A204.1 (cell line): Measurements from ENCODE around the gene MYL12A.

ENCODE experiments used
- FAIRE-seq: peaks from 2 replicates; lab custom pipeline; 2012; peaks lifted over from hg19 to GRCh38; lab: Jason Lieb, UNC

MYL12A gene

DNA sequence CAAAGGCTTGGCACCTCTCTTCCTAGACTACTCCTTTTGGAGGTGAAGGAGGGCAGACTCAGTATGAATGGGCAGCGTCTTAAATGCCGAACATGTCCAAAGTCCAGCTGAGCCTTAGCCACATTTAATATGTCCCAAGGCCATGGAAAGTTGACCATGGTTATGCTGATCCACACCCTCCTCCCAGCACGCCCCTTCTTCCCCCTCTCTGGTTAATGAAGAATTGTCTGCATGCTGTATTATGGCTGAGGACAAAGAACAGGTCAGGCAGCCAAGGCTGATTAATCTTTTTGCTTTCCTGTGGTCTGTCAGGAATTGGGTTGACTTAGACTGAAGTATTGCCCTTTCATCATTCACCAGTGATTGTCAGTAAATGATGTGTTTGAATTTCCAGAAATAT is 22.0 kb upstream of the MYL12A start:
- no peak for FAIRE-seq

DNA sequence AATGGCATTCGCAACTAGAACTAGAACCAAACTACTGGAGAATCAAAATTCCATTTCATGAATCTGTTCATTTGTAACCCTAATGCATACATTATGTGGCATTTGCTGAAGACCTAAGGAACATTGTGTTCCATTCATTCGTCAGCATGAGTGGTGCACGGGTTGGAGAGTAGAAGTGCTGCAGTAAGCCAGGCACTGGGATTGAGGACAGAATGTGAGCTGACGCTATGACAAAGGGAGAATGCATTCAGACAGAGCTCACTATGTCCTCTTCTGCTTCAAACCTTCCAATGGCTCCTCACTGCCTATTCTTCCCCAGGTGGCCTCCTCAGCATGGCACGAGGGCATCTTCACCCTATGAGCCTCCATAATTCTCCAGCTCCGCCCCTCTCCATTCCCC is 21.6 kb upstream of the MYL12A start:
- no peak for FAIRE-seq

DNA sequence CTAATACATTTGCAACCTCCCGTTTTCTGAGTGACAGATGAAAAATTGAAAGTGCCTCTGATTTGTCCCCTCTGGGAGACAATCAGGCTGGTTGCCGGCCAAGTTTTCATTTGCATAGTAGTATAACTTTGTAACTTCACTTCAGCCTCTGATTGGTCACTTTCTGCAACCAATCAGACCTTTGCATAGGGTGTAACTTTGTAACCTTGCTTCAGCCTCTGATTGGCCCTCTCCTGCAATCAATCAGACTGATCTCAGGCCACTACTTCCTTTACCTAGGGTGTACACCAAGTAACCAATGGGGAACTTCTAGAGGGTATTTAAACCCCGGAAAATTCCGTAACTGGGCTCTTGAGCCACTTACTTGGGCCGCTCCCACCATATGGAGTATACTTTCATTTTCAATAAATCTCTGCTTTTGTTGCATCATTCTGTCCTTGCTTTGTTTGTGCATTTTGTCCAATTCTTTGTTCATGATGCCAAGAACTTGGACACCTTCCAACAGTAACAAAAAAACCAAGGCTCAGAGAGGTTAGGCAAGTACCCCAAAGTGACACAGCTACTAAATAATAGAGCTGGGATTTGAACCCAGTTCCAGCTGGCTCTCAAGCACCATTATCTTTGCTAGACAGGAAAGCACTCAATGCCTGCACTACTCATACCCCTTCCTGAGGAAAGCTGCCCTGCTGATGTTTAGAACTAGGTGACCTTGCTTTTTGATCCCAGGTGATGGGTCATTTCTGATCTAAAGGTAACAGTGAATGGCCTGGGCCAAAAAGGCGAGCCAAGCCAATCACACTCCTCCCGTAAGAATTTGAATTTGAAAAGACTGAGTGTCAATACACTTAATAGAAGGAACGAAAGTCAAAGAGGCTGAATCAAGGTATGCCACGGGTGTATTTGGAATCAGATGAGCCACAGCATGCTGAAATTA is 16.9 kb upstream of the MYL12A start:
- FAIRE-seq: no peak

DNA sequence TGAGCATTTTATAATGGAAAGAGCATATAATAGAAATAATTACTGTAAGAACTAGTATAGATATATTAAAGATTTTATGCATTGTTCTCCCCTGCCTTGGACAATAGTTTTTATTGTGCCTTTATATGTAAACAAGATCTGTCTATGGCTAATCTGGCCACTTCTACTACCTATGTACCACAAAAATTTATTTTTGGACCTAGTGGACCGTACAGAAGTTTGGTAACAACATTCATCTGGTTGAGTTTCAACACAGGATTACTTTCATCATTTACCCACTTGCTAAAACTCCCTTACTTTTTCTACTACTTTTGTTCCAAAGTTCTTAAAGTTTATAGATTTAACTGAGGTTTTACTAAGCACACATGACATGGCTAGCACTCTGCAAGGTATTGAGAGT is 14.6 kb upstream of the MYL12A start:
- FAIRE-seq: no peak

DNA sequence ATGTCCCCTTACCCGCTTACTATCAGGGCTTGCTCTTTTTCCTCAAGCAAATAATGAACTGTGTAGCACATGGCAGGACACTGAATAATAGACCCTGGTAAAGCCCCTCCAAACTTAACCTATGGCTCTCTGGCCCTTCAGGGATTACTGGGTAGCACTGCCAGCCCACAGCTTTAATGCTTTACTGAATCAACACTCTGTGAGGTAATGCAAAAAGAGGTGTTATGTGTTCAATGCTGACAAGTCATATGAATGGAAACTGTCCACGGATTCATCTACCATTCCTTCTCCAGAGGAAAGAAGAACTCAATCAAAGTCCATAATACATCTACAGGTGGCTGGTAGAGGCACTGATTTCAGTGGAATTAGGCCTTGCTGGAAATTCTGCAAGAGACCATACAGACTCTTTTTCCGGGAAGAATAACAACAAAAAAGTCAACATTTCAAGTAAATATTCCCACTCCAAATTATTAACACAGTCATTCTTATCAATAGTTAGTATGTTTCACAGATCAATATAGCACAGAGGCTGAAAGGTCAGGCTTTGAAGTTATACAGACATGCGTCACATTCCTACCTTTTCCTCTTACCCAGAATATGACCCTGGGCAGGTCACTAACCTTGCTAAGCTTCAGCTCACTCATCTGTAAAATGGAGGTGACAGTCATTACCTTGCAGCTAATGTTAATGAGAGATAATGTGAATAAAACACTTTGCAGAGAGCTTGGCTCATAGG is 14.0 kb upstream of the MYL12A start:
- FAIRE-seq: no peak

DNA sequence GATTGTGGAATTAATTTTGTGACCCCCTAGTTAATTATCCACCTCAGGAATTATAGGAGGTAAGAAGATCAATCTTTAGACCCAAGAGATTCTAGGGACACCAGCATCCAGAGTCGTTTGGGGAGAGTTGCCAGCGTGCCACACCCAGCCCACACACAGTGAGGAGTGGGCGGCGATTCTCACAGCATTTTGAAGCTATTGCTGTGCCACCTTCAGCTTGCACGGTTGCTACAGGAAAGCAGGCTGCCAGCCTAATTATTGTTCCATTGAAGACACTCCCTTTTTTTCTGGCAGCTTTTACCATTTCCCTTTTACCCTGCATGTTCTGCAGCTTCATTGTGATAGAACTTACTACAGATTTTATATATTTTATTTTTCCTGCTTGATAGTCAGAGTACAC is 13.1 kb upstream of the MYL12A start:
- no peak for FAIRE-seq

DNA sequence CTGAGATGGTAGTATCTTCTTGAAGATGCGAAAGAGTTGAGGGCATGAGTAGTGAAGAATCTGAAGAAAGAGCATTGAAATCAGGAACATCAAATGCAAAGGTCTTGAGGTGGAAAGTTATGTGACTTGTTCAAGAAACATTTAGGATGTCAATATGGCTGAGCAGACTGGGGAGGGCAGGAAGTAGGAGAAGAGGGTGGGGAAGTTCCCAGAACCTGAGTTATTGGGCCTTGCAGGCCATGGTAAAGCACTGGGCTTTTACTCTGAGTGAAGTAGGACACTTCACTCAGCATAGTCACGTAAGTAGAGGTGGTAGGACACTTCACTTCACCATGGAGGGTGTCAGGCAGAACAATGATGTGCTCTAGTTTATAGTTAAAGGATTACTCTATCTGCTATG is 11.8 kb upstream of the MYL12A start:
- no peak for FAIRE-seq

DNA sequence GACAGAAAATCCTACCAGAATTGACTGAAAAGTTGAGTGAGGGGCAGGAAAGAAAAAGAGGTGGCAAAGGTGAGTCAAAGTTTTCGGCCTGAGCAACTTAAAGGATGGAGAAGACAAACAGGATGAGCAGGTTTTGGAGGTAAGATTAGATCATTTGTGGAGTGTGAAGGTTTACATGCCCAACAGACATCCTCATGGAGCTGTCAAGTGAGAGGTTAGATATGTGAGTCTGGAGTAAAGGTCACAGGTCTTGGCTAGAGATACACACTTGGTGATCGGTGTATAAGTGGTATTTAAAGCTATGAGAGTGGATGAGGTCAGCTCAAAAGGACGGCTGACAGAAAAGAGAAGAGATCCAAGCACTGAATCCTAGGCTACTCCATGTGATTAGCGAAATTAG is 11.1 kb upstream of the MYL12A start:
- no peak for FAIRE-seq

DNA sequence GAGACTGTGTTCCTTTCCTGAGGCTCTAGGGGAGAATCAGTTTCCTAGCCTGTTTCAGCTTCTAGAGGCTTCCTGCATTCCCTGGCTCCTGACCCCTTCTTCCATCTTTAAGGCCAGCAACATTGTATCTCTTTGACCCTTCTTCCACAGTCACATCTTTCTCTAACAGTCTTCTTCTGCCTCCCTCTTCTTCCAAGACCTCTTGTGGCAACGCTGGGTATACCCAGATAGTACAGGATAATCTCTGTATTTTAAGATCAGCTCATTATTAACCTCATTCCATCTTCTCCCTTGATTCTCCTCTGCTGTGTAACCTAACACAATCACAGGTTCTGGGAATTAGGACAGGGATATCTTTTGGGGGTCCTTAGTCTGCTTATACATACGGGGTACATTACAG is 8.9 kb upstream of the MYL12A start:
- FAIRE-seq: no peak

DNA sequence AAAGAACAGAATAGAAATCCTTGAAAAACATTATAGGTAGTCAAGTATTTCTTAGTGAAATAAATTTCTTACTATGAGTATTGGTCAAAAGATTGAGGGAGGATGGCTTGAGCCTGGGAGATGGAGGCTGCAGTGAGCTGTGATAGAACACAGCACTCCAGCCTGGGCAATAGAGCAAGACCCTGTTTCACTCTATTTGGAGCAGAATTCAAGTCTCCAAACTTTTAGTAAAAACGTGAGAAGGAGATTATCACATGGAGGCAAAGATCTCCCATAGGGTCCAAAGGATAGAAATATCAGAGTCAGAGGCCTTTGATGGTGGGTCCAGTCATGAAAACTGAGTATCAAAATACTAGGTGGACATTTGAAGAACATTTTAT is 2.4 kb upstream of the MYL12A start:
- no peak for FAIRE-seq

DNA sequence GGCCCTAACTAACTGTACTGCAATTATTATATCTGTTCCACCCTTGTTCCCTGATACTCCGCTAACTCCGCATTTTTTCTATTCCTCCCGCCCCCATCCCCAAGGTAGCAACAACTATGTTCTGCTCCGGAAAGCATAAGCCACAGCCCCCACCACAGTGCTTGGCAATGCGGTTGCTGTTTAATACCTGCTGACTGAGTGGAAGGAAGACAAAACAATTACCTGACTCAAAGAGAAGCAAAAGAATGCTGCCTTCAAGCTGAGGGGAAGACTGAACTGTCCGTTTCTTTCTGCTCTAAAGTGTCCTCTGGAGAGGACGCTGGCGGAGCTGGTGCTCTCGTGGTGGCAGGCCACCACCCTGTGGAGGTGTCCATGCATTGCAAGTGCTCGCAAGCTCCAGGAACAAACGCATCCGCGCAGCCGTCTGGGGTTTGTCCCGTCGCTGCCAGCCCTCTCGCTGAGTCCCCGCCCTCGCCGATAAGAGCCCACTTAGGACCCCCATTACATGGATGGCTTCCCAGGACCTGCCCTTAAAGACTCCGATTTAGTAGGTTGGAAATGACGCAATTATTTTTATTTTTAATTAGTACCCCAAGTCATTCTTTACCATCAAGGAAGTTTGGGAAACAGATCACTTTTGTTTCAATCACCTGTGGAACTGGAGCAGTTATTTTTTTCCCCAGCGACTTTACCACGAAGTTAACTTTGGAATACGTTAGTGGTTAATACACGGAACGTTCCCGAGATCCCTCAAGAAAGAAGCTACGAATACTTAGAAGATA is 1.6 kb upstream of the MYL12A start:
- FAIRE-seq: no peak

DNA sequence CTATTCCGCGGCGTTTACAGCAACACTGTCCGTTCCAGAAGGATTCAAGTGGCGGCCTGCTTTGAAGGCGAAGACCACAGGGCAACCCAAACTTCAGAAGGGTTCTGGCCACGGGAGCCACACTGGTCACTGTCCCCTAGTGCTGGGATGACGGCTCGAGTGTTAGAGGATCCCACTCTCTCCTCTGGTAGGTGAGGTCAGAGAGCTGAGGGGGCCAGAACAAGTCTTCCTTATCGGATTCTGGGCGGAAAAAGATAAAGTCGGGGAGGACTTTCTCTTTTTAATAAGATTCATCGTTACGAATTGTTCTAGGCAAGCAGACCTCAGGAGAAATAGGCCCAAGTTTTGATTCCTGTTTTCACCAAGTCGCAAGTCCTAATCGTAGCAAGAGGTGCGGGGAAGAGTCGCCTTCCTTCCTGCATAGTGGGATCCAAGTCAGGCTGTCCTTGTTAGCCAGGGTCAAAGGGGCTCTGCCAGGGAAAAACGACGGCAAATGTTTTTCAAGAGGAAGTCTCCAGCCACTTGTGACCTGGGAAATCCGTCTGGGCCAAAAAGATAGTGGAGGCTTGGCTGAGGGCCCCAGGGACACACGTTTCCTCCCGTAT is 864 bp upstream of the MYL12A start:
- FAIRE-seq: no peak

DNA sequence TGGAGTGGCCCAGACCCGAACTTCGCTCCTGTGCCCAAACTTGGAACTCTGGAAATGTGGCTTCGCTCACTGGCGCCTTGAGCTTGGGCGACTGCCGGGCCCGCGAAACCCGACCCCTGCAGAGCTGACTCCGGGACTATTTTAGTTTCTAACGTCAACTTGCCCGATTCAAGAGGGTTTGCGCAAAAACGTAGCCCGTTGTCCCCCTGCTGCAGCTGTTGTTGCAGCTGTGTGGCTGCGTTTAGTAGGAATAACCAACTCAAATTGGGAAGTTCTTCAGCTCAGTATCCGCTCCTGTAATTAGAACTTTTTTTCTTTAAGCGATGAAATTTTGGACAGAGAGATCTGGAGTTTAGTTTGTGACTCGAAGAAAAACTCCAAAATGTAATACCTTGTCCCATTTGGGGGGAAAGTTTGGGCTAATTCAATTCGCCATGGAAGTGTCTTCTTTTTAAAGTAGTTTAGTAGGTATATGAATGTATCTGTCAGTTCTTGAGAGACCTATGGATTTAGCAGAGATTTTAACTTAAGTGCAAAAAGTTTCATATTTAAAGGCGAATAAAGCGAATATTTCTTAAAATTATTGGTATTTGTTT is 559 bp downstream of the MYL12A start:
- no peak for FAIRE-seq

DNA sequence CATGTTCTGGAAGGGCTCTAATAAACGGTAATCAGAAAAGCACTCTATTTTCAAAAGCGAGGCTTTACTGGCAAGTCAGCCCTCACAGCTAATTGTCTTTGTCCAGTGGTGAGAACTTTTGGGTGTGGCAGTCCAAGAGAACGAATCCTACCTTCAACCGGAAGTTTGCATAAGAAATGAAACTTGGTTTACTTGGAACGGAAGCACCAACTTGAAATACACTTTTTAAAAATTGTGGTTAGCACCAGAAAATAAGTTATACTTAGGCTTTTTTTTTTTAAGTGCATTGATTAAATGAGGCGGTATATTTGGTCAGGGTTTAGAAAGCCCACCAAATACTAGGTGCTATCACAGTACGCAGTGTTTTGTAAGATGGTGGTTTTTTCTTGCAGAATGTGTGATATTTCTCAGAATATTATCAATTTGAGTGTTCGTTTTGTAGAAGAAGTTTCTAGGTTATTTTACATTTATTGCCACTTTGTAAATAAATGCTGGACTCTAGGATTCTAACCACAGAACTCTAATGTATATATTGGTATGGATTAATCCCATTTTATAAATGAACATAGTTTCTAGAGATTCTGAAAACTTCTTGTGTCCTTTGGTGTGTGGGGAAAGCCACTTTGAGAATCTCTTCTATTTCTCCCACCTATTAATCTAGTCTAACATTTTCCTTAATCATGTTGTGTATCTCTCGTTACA is 1.2 kb downstream of the MYL12A start:
- no peak for FAIRE-seq

DNA sequence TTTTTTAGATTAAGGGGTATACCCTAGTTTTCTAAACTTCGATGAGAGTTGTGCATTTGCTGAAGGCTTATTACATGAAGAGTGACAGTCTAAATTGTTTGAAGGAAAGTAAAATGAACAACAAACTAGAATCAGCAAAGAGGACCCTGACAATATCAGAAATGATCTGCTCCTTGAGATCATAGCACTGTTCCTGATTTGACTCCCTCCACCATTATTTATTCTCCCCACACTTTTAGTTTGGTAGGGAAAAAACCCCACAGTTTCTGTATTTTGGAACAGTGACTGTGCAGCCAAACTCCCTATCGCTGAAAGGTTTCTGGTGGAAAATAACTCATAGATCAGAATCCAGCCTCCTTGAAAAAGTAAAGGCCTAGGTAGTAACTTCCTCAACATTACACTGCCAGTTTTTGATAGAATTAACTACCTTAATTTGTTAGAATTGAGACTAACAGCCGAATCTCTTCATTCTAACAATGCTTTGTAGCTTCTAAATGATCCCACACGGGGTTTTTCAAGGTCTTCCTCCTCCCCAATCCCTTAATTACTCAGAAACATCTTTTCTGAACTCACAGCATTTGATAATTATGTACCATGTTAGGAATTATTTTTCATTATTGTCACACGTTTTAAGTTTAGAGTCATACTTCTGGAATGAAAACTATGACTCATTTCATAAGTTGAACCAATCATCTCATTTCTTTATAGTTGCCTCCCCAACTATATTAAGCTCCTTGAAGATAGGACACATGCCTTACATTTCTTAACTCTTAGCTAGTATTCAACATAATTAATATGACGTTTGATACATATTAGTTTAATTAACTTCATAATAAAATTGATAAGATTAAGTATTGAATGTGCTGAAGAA is 2.9 kb downstream of the MYL12A start:
- no peak for FAIRE-seq

DNA sequence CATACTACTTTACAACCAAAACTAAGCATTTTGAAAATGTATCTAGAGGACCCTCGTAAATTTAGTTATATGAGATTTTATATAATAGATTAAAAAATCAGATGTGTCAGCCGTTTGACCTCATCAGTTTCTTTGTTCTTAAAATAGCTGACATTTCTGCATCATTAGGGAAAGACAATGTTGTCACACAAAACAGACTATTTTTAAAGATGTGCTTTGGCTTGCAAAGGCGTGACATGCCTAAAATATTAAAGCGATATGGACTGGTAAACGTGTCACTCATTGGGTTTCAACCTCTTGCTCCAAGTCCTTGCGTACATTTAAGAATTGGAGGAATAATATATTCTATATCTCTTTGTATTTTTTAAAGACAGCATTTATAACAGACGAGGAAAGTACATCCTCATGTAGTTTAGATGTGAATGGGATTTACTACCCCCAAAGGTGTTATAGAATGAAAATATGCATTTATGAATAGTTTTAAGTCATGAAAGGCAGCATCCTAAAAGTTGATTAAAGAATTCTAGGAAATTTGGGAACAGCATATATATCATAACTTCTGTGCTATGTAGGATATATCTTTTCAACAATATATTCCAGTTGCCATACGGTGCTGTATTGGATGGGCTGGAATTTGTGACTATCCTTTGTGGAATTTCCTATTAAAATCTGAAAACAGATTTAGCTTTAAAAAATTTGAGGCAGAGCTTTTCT is 3.8 kb downstream of the MYL12A start:
- no peak for FAIRE-seq

DNA sequence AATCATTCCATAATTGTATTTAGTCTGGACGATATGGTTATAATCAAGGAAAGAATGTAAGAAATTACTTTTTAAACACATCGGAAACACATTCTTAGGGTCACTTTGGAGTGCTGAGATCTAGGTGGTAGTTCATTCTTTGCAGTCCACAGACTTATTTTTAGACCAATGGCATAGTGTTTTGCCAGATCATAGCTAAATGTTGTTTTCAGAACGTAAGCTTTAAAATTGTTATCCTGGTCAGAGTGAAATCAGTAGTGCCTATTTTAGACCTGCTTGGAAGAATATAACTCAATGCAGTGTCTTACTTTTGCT is 4.3 kb downstream of the MYL12A start:
- no peak for FAIRE-seq

DNA sequence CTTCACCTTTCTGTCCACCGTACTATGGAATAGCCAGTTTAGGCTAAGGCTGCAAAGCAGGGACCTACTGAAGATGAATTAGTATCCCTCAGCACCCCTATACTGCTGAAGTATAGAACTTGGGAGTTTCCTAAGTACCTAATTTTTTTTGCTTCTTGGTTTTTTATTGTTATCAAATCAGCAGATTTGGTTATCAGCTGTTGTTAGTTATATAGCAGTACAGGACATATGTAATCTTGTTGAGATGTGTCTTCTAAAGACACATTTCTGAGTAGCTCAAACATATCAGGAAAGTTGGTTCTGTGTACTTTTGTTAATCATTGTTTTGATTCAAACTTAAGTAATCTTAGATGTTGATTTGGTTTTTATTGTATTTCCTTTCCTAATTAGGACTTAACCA is 5.2 kb downstream of the MYL12A start:
- no peak for FAIRE-seq

DNA sequence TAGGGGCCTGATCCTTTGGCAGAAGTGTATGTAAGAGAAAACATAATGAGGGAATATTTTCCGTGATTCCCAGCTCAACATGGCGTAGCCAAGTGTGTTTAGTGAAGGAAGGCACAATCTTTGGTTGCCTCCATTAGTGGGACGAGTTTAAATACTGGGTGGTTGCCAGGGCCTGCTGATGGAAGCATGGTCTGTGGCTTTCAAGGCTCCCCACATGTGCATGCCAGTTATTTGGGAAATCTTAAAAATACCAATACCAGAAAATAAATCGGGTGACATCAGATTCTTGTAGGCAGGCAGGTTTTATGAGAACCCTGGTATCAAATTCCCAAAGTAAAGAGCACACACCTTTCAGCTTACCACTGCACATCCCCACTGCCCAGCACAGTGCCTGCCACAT is 7.1 kb downstream of the MYL12A start:
- no peak for FAIRE-seq

DNA sequence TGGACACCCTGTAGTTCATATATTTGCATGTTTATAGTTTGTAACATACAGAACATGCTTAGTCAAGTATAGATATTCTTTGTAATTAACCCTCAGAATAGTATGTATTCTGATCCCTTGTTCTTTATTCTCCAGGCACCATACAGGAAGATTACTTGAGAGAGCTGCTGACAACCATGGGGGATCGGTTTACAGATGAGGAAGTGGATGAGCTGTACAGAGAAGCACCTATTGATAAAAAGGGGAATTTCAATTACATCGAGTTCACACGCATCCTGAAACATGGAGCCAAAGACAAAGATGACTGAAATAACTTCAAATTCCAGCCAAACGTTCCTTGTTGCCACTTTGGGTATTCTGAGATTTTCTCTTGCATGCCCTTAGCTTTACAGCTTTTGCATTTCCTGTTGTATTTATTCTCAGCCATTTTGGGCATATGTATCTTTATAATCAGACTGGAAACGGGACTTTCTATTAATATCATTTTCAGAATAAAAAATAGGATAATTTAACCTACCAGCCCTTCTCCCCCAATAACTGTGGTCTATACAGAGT is 8.1 kb downstream of the MYL12A start:
- FAIRE-seq: no peak
